ENCODE results near the gene CERS6.

- TF ChIP-seq POLR2AphosphoS5 (IDR thresholded peaks at IDR 0.05): no peak
- TF ChIP-seq CTCF (IDR thresholded peaks at IDR 0.05; ENCODE audit: poor library complexity, severe bottlenecking): no peak
- TF ChIP-seq RAD21 (conservative IDR thresholded peaks at IDR 0.05): no peak
Observed at GRCh38 chr2:168796583-168797285, 340.7 kb downstream of the CERS6 start.
